Activated CD4-positive, alpha-beta T cell treated with anti-CD3 and anti-CD28 coated beads for 1 hour (primary cell): ENCODE results near the gene TRABD2A.

Experiments used
- DNase-seq: peaks from one replicate; pipeline ENCODE4 v3.0.0-alpha.2; 2020

The TRABD2A gene

DNA sequence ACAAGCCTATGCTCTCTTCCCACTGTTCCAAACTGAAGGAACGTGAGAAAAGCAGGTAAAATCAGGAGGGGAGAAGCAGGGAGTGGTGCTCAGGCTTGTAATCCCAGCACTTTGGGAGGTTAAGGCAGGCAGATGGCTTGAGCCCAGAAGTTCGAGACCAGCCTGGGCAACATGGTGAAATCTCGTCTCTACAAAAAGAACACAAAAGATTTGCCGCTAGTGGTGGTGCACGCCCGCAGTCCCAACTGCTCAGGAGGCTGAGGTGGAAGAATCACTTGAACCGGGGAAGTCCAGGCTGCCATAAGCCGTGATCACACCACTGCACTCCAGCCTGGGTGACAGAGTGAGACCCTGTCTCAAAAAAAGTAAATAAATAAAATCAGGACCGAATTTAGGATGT, 23.3 kb upstream of the TRABD2A start:
- no peak for DNase-seq

DNA sequence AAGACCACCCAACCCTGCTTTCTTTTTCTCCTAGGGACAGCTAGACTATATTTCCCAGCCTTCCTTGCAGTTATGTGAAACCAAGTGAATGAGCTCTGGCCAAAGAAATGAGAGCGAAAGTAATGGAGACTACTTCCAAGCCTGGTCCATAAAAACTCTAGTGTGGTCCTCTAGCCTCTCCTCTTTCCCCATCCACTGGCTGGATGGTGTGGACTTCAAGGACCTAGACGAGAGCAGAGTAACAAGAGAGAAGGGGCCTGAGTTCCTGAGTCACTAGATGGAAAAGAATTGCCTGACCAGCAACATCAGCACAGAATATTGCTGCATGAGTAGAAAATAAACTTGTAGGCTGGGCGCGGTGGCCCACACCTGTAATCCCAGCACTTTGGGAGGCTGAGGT, 21.6 kb upstream of the TRABD2A start:
- DNase-seq, result no peak

DNA sequence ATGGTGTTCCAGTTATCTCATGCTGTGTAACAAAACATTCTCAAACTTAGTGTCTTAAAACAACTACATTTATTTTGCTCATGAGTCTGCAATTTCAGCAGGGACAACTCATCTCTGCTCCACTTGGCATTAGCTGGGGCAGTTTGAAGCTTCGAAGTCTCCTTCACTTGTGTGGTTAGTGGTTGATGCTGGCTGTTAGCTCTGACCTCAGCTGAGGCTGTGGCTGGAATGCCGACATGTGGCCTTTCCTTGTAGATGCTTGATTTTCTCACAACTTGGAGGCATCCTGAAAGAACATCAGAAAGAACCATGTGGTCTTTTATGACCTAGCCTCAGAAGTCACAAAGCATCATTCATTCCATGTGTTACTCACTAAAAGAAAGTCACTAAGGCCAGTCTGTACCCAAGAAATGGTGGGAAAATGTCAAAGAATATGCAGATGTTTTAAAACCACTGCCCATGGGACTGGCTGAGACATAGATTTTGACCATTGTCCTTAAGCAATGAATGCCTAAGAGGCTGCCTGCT, 20.8 kb upstream of the TRABD2A start:
- no peak for DNase-seq

- DNase-seq, result no peak
Measured at GRCh38 chr2:84900971-84901370, 20.1 kb upstream of the TRABD2A start.

DNA sequence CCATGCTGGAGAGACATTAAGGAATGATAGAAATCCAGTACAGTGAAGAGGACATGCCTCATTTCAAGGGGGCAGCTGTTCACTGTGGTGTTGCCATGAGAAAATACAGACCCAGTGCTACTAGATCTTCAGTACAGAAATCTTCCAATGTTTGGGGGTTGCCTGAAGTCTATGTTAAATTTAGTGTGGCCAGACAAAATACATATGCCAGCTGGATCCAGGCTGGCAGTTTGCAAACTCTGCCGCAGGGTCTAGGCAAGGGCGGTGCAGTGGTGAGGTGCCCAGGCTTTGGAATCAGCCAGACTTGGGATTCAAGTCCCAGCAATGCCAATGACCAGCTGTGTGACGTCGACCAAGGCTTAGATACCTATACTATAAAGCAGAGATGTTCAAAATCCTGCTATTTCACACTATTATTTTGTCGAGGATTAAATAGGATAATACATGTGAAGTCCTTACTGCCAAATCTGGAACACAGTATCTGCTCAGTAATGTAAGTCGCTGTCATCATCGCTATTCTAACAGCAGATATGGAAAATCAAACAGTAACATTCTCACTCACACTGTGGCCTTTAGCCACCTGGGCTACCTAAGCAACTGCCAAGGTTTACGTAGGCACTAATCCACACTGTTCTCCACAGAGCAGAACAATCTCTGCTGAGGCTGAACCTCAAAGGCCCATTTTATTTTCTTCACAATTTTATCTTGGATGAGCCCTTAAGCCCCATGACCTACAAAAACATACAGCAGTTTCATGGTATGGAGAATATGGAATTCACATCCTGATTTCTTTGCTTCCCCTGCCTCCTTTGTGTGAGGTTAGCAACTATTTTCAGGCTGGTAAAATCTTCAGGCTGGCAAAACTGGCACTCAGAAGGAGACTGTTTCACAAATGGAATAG, 18.7 kb upstream of the TRABD2A start:
- no peak for DNase-seq

- no peak for DNase-seq
Measured at GRCh38 chr2:84897773-84898172, 16.9 kb upstream of the TRABD2A start.

DNA sequence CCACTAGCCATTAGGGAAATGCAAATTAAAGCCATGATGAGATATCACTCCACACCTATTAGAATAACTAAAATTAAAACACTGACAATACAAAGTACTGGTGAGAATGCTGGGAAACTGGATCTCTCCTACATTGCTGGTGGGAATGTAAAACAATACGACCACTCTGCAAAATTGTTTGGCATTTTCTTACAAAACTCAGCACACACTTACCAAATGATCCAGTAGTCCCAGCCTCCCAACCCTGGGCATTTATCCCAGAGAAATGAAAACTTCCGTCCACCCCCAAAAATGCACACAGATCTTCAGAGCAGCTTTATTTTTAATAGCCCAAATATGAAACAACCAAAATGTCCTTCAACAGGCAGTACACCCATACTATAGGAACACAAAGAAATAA, 15.7 kb upstream of the TRABD2A start:
- DNase-seq, result no peak

GRCh38 chr2:84894758-84895520, 14.1 kb upstream of the TRABD2A start:
- no peak for DNase-seq

- DNase-seq, result no peak
Measured at GRCh38 chr2:84894131-84894586, 13.3 kb upstream of the TRABD2A start.

DNA sequence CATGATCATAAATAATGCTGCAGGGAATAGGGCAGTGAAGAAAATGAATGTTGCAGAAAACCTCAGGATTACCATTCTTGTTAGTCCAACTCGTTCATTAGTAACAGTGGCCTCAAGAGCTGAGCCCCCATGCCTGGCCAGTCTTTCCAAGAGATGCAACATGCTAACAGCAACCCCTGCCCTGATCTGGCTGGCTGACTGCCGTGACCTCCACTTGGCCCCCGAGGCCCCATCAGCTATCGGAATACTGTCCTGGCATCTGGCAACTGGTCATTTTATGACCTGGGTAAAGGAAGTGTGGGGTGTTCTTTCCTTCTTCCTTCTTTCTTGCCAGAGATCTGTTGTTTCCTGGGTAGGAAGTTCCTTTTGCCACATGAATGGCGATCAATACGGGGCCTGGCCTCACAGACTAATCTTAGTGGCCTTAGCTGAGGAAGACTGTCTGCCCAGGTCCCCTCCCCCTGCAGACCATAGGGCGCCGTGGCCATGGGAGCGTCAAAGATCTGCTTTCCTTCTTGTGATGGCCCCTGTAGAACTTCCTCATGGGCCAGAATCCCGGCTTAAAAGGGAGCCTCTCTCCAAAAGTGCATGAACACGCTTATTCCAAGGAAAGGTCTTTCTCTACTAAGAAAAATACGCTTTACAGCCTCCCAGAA, 10.6 kb upstream of the TRABD2A start:
- no peak for DNase-seq

GRCh38 chr2:84889332-84889731, 8.4 kb upstream of the TRABD2A start:
- DNase-seq, result no peak

- peak; percentile 30 for DNase-seq
Measured at GRCh38 chr2:84888401-84889276, 7.8 kb upstream of the TRABD2A start.

- DNase-seq, result no peak
Measured at GRCh38 chr2:84886791-84887190, 5.9 kb upstream of the TRABD2A start.

DNA sequence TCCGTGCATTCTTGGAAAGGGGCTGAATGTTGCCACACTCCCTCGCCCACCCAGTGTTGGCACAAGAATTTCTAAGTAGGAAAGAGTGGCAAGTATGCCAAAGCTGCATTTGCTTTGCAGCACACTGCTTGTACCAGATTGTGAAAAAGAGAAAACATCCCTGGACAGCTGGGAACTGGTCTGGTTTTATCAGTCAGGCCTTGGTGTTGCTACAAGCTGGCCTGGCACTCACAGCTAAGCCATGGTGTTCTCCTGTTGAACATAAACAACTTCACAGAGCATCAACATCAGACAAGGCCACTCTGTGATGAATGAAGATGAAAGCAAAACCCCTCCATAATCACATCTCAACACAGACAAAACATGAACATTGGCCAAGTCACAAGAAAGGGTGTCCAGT, 4.2 kb upstream of the TRABD2A start:
- no peak for DNase-seq

GRCh38 chr2:84884449-84884848, 3.6 kb upstream of the TRABD2A start:
- no peak for DNase-seq

DNA sequence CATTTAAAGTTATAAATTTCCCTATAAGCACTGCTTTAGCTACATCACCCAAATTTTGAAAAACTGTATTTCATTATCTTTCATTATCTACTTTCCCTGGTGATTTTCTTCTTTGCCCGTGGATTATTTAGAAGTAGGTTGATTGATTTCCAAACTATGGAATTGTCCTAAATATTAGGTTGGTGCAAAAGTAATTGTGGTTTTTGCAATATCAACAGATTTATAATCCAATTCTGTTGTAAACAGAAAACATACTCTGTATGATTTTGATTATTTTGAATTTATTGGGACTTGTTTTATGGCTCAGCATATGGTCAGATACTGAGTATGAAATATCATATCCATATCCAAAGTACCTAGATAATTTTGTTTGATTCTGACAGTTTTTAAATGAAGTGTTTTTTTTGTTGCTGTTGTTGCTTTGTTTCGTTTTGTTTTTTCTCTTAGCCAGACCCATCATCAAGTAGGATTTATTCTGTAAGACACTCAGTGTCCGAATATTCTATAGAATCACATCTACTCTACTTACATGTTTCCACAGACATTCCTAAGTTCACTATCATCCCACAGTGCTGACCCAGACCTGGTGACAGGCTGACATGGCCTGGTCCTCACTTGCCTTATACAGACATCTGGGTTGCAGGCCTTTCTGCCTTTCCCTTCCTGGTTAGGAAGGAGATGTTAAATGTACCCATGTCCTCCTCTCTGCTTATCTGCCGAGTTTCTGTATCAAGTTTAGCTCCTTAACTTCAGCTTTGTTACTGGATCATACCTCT, 2.1 kb upstream of the TRABD2A start:
- no peak for DNase-seq

DNA sequence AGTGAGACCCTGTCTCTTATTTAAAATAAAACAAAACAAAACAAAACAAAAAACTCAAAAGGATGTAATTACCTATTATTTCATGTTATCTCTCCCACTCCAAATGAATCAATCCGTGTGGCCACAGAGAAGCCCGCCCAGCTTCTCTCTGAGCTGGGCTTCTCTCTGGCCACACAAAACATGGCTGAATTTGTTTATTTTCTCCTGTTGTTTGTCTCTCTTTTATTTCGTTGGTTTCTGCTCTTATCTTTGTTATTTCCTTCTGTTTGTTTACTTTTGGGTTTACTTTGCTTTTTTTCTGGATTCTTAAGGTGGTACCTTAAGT, 1.5 kb upstream of the TRABD2A start:
- no peak for DNase-seq

GRCh38 chr2:84881581-84882413, 913 bp upstream of the TRABD2A start:
- peak; percentile 81 for DNase-seq

- no peak for DNase-seq
Measured at GRCh38 chr2:84880395-84880644, 564 bp downstream of the TRABD2A start.

- DNase-seq, result no peak
Measured at GRCh38 chr2:84879584-84880394, 1.1 kb downstream of the TRABD2A start.
